AG08395 (cell line): ENCODE results near the gene HOXA6.

Experiments
- DNase-seq: peaks from one replicate; pipeline ENCODE4 v3.0.0; 2012; ENCODE audit warnings: mixed read lengths, low spot score

Gene HOXA6

DNA sequence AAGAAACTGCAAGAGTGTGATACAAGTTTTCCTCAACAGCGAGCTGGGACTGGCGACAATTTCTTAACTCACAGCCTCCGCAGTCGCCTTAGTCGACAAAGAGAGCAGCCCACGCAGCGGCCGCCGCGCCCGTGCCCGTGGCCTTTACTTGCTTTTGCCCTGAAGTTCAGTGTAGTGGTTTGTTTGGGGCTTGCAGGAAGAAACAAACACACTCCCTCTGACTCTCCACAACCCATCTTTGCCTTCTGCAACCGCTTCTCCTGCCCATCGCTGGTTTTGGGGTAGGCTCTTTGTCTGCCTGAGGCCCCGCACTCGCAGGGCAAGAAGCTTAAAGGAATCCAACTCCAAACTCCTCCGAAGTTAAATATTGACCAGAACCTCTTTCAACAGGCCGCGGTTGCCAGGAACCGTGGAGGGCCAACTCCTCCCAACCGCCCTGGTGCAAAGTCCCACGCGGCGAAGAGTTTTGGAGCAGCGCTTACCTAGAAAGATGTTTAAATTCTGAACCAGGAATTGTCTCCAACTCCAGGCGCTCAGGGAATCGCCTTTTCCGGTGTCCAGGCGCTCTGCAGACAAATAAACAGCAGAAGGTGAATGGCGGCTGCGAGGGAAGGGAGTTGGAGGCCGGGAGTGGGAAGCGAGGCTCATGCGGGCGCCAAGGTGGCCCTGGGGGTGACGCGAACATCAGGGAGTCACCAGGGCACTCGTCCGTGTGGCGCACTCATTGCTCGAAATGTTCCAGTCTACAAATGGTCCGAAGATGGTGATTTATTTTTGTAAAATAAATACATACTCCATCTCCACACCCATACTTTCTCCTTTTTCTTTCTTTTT lies 25.3 kb downstream of the HOXA6 start:
- DNase-seq: no peak

- no peak for DNase-seq
These were observed 25.9 kb downstream of the HOXA6 start for GRCh38 chr7:27121684-27122076.

DNA sequence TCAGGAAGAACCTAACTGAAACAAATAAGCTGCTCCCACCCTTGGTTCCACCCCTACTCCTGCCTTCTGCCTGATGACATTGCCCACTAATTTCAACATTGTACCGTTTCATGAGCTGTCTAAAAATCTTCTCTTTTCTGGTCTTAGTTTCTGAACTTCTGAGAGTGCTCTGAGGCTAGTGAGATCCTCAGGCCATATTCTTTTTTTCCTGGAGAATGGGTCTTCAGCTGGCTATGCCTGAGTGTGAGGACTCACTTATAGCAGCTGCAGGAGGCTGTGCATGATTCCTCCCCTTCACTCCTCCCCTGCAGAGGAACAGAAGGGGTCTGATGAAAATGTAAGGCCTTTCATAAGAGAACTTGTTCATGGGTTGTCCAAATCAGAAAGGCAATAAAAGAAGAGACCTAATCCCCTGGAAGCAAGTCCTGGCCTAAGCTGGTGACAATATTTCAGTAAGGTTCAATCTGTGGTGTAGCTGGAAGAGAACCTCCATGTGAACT lies 28.1 kb downstream of the HOXA6 start:
- no peak for DNase-seq

DNA sequence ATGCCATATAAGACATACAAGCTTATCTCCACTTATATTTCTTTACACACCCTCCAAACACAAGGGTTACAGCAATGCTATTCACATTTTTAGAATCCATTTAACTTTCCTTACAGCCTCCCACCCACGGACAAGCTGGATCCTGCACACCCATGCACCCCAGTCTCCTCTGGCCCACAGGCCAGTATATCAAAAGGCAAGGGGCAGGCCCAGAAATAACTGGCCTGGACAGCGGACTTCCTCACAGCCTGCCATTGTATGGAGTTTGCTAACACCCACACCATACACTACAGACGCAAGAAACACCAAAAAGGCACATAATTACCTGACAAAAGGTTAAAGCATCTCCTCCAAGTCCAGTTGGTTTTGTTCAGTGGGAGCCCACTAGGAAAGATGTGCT lies 29.0 kb downstream of the HOXA6 start:
- no peak for DNase-seq

DNA sequence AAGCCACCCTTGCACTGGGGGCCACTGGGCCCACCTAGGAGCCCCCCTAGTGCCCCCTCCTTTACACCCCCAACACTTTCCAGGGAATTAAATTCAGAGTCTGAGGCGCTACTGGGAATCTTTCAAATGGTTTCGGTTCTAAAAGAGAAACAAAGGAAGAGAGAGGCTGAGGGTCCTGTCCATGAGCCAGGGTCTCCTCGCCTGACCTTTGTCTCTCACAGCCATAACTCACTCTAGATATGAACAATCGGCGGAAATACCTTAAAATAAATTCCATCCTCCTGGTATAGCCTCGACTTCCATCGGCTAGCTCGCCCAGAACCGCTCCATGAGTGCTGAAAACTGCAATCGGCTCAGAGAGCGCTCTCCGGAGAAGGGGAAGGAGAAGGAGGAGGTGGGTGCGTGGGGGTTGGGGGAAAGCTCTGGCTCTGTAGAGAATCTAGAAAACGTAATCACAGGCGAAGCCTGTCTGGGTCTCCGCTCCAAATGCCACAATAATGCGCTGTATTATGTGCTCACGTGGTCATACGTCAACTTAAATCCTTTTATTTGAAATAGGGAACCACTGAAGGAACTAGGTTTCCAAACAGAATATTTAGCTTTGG lies 29.6 kb downstream of the HOXA6 start:
- no peak for DNase-seq

DNA sequence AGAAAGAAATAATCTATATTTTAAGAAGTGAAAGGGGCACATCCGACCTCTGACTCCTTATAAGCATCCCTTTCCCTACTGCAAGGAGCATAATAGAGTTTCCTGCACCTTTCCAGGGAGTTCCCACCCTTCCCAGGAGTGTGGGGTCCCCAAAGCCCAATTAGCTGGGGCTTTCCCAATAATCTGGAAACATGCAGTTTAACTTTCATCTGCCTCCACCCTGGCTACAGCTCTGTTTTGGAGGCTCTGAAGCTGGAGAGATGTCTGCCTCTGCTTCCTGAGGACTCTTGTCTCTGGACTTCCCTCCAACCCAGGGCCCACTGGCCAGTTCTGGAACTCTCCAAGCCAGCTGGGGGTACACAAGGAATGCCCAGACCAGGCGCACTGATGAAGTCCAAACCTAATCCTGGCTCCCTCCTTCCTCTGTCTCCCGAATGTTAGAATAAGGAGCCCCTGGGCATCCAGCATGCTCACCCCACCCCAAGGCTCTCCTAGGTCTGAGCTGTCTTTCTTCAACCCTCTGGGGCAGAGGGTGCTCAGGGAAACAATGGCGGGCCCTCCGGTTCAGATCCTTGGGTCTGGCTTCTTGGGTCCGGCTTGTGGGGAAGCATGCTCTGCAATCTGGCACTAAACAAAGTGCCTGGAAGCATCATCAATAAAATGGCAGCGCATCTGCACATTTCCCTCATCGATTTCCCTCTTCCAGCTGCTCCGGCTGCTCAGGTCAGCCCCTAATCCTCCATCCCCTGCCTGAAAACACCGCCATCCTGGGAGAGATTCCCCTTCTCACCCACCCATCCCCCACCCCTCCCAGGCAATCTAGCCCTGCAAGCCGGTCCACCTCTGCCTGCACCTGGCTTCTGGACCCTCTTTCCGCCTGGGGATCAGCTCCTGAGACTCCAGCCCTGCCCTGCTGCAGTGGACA lies 30.4 kb downstream of the HOXA6 start:
- no peak for DNase-seq

DNA sequence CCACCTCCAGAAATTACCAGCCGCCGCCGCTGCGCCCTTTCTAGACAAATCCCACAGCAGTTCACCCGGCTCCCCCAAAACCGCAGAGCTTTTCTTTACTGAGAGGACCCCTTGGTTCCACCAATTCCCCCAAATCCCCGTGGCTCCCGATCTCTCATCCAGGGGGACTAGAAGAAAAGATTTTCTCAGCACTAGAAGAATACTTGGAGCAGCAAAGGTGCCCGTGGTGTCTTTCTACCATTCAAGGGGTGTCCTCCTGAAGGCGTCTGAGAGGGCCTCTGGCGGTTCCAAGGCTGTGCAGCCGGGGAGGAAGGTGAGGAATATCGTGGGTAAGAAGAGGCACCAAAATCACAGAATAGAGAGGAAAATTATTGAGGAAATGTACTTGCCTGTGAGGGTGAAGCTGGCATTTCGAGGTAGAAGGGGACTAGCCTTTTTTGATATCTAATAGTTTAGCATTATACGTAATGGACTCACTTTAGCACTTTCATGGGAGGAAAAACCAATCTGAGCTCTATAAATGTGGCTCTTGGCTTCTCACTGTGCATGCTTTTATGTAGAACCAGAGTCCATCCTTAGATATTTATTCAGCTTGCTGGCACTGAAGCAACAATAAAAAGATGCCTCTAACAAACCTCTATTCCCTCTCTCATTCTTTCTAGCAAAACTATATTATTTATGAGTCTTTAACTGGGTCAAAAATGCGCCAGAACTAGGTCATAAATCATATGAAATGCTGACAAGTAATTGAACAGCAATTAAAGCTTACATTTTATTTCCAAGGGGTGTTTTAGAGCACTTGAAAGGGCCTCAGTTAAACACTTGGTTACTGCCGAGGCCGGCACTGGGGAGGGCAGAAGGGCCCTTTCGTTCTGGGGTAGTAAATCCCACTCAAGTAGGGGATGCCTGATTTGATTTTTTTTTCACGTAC lies 31.3 kb downstream of the HOXA6 start:
- DNase-seq: no peak

- no peak for DNase-seq
These were observed 32.1 kb downstream of the HOXA6 start for GRCh38 chr7:27115221-27116026.

GRCh38 chr7:27114881-27115220 lies 32.7 kb downstream of the HOXA6 start:
- no peak for DNase-seq

- no peak for DNase-seq
These were observed 33.4 kb downstream of the HOXA6 start for GRCh38 chr7:27113991-27114769.

DNA sequence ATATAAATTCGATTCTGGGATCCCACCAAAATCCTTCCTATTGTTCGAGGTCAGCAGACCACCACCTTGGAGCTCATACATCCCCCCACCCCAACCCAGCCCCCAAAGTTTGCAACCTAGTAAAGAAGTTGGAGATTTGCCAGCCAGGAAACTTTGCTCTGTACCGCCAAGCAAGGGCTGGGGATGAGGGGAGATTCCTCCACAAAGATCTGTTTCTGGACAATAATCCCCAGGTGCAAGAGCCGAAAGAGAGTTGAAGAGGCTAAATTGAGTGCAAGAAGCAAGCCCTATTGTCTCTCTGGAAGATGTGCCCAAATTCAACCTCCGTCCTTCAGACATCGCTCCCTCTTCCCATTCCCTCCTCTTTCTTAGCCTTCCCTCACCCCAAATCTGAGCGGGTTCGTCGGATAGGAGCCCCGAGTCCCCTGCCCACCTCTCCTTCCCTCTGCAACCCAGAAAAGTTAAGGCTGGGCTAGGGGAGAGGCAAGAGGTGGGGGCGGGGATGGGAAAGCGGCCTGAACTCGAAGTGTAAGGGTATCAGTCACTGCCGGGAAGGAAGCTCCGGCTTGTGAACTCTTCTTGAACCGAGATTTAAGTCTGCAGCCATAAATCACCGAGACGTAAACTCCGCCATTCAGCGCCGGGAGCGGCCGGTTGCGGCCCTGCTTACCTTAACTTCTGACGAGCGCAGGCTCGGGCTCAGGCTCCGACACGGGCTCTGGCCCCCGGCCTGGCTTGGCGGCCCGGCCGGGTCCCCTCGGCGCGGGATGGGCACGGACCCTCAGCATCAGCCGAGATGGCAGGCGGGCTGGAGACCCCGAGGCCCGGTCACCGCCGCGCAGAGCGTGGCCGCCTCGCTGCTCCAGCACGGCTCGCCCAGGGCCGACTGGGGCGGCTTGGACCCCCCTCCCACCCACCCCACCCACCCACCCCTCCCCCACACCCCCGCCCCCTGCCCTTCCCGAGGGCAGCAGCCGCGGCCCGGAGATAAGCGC lies 34.3 kb downstream of the HOXA6 start:
- DNase-seq: no peak

DNA sequence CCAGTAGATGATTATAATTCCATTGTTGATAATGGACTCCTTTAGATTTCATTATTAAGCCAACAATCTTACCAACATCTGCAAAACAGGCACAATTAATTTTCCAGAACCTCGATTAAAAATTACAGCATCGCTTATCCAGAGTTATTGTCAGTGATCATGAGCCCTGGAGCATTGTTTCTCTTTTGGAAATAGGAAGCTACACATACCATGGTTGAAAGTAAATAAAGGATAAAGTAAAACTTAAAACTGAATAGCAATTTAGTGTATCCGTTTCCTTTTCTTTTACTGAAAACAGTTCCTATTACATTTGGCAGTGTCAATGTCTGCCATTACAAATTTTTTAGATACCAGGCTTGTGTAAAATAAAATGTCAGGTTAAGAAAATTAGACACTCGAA lies 35.2 kb downstream of the HOXA6 start:
- DNase-seq: no peak

- no peak for DNase-seq
These were observed 35.8 kb downstream of the HOXA6 start for GRCh38 chr7:27111751-27112277.

- DNase-seq: peak; percentile 70
These were observed 36.4 kb downstream of the HOXA6 start for GRCh38 chr7:27111042-27111750.

DNA sequence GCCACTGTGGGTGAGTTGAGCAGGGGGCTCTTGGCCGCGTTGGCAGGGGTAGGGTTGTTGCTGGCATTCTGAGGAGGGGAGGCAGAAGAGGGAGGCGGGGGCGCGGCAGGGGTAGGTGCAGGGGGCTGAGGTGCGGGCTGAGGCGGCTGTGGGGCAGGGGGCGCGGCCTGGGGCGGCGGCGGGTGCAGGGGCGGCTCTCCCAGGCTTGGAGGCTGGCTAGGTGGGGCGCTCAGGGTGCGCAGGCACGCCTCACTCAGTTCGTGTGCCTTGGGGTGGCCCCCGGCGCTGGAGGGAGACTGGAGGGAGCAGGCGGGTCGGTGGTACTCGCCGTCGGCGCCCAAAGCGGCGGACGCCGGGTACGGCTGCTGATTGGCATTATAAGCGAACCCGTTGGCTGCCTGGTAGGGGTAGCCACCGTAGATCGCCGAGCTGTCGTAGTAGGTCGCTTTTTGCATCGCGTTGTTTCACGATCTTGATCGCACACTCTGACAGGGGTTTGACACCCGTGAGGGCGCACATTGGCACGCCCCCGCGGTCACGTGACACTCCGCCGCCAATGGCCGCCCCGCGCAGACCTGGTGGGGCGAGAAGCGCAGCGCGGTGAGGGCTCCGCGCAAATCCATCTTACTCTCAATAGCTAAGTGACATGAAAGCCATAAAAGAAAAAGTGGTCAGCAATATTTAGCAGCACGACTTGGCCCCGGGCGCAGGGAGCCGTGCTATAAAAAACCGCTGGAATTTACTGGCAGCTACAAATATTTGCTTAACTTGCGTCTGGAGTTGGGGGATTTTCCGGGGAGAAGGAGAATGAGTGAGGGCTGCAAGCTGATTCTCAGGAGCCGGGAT lies 37.2 kb downstream of the HOXA6 start:
- peak; percentile 55 for DNase-seq

GRCh38 chr7:27109466-27110185 lies 37.9 kb downstream of the HOXA6 start:
- no peak for DNase-seq
